H1 (cell line): ENCODE data around the gene CXCL6. TPM values are rescaled to one million over a fixed set of nuclear protein-coding genes. Genes with fewer than 3 reads are reported as not detected.

Source experiments
- CTCF ChIA-PET: fragments of 300-600 bp; sonication (Branson Sonifier 250); formaldehyde crosslinking; loops from one replicate; lab custom pipeline; 2021; ENCODE audit not compliant: partially characterized antibody; lab: Charles Lee
- POLR2A ChIA-PET: fragments of 300-600 bp; sonication (Branson Sonifier 250); formaldehyde crosslinking; loops from one replicate; lab custom pipeline; 2021; ENCODE audit warnings: inconsistent platforms; ENCODE audit not compliant: partially characterized antibody; lab: Charles Lee
- DNase-seq, 2 experiments: peaks; one replicate each; pipeline versions ENCODE4 v3.0.0 to v3.0.0-alpha.2; 2010 to 2022; ENCODE audit warnings: low spot score in 2 of 2, low read depth in 1 of 2, mixed read lengths in 1 of 2
- FAIRE-seq: peaks from 2 replicates; lab custom pipeline; 2011; peaks lifted over from hg19 to GRCh38; lab: Jason Lieb, UNC
- H2AFZ ChIP-seq: 2 replicates; pipeline ENCODE4 v1.8.1; 2012; ENCODE audit warnings: low read length, inconsistent platforms
- H2AK5ac ChIP-seq: 2 replicates; pipeline ENCODE4 v1.6.1; 2013; ENCODE audit warnings: low read depth, low read length
- H2BK120ac ChIP-seq: replicated peaks from 2 replicates; pipeline ENCODE3; 2013; ENCODE audit warnings: low read depth, low read length, inconsistent platforms
- H2BK12ac ChIP-seq: 2 replicates; pipeline ENCODE4 v1.6.1; 2013; ENCODE audit warnings: low read depth, low read length
- H2BK15ac ChIP-seq: 2 replicates; pipeline ENCODE4 v1.6.1; 2013; ENCODE audit warnings: low read length
- H2BK20ac ChIP-seq: 2 replicates; pipeline ENCODE4 v1.6.1; 2013; ENCODE audit warnings: low read length
- H2BK5ac ChIP-seq: 2 replicates; pipeline ENCODE4 v1.6.1; 2013; ENCODE audit warnings: low read depth, low read length
- H3K14ac ChIP-seq: 2 replicates; pipeline ENCODE4 v1.6.1; 2013; ENCODE audit warnings: inconsistent platforms; ENCODE audit not compliant: insufficient read length
- H3K18ac ChIP-seq: 2 replicates; pipeline ENCODE4 v1.6.1; 2013; ENCODE audit warnings: low read length; ENCODE audit errors: extremely low read depth
- H3K23ac ChIP-seq: 2 replicates; pipeline ENCODE4 v1.6.1; 2013; ENCODE audit warnings: inconsistent platforms; ENCODE audit not compliant: insufficient read length
- H3K23me2 ChIP-seq: 2 replicates; pipeline ENCODE4 v1.6.1; 2013; ENCODE audit warnings: low read depth, low read length
- H3K27ac ChIP-seq: 2 replicates; pipeline ENCODE4 v1.6.1; 2011; ENCODE audit warnings: low read depth, low read length, inconsistent platforms
- H3K27me3 ChIP-seq, 4 experiments: replicated peaks in 1 of 4; 1 replicate in 1 of 4; 2 replicates in 3 of 4; pipeline versions ENCODE4 v1.6.1 to v1.8.1; 2011 to 2013; ENCODE audit warnings: low read length in 3 of 4, mild to moderate bottlenecking in 3 of 4, inconsistent platforms in 2 of 4, mixed read lengths in 2 of 4, moderate library complexity in 1 of 4; ENCODE audit not compliant: control insufficient read depth in 3 of 4, insufficient read depth in 3 of 4; ENCODE audit errors: extremely low read depth in 1 of 4
- H3K36me3 ChIP-seq, 4 experiments: 2 replicates each; pipeline versions ENCODE4 v1.6.1 to v1.8.1; 2011 to 2013; ENCODE audit warnings: mild to moderate bottlenecking in 4 of 4, low read length in 3 of 4, moderate library complexity in 2 of 4, control low read depth in 1 of 4, inconsistent platforms in 1 of 4; ENCODE audit not compliant: insufficient read depth in 4 of 4, control insufficient read depth in 2 of 4
- H3K4ac ChIP-seq: replicated peaks from 2 replicates; pipeline ENCODE3; 2013; ENCODE audit warnings: low read length, low read depth, mixed read lengths, inconsistent platforms; ENCODE audit not compliant: insufficient read length
- H3K4me1 ChIP-seq, 4 experiments: replicated peaks in 1 of 4; 1 replicate in 1 of 4; 2 replicates in 3 of 4; pipeline versions ENCODE4 v1.6.1 to v1.8.1; 2011 to 2013; ENCODE audit warnings: low read length in 3 of 4, inconsistent platforms in 2 of 4, mixed read lengths in 1 of 4; ENCODE audit not compliant: insufficient read depth in 4 of 4, control insufficient read depth in 3 of 4
- H3K4me2 ChIP-seq, 2 experiments: 2 replicates each; pipeline versions ENCODE4 v1.6.1 to v1.8.1; 2011 to 2013; ENCODE audit warnings: low read depth in 2 of 2, low read length in 2 of 2, control low read depth in 1 of 2, inconsistent platforms in 1 of 2, mild to moderate bottlenecking in 1 of 2; ENCODE audit not compliant: insufficient read depth in 1 of 2
- H3K4me3 ChIP-seq, 4 experiments: fragments of 200-600, 300-600 bp in 1 of 4; sonication (generic), shearing (Covaris generic), sonication (Bioruptor Twin) in 1 of 4; 2 replicates each; pipeline versions ENCODE4 v1.5.1 to v1.8.1; 2011 to 2016; ENCODE audit warnings: low read length in 4 of 4, low read depth in 3 of 4, control low read depth in 2 of 4, inconsistent platforms in 2 of 4, mild to moderate bottlenecking in 2 of 4, mixed read lengths in 1 of 4, moderate library complexity in 1 of 4; ENCODE audit not compliant: insufficient read depth in 2 of 4; ENCODE audit errors: extremely low read depth in 1 of 4
- H3K56ac ChIP-seq: replicated peaks from 2 replicates; pipeline ENCODE3; 2013; ENCODE audit warnings: low read depth, mild to moderate bottlenecking, mixed read lengths, low read length, inconsistent platforms; ENCODE audit not compliant: insufficient read length
- H3K79me1 ChIP-seq: 2 replicates; pipeline ENCODE4 v1.6.1; 2013; ENCODE audit warnings: low read depth, low read length, control low read depth
- H3K79me2 ChIP-seq, 2 experiments: 2 replicates each; pipeline versions ENCODE4 v1.6.1 to v1.8.1; 2012 to 2013; ENCODE audit warnings: low read length in 2 of 2, mild to moderate bottlenecking in 2 of 2, inconsistent platforms in 1 of 2; ENCODE audit not compliant: insufficient read depth in 2 of 2, control insufficient read depth in 1 of 2
- H3K9ac ChIP-seq, 4 experiments: replicated peaks in 1 of 4; 1 replicate in 1 of 4; 2 replicates in 3 of 4; pipeline versions ENCODE4 v1.6.1 to v1.8.1; 2011 to 2013; ENCODE audit warnings: low read depth in 3 of 4, low read length in 3 of 4, control low read depth in 2 of 4, mild to moderate bottlenecking in 2 of 4, moderate library complexity in 2 of 4, inconsistent platforms in 1 of 4; ENCODE audit errors: extremely low read depth in 1 of 4
- H3K9me3 ChIP-seq, 2 experiments: 2 replicates each; pipeline versions ENCODE4 v1.6.1 to v1.8.1; 2012 to 2013; ENCODE audit warnings: mild to moderate bottlenecking in 2 of 2, moderate library complexity in 2 of 2, control low read depth in 1 of 2, inconsistent platforms in 1 of 2, low read depth in 1 of 2, low read length in 1 of 2, mixed read lengths in 1 of 2; ENCODE audit not compliant: insufficient read depth in 2 of 2
- H4K20me1 ChIP-seq, 2 experiments: replicated peaks in 1 of 2; 2 replicates each; pipeline versions ENCODE3 to v1.8.1; 2011 to 2013; ENCODE audit warnings: inconsistent platforms in 2 of 2, low read length in 2 of 2, mild to moderate bottlenecking in 1 of 2; ENCODE audit not compliant: insufficient read depth in 2 of 2, control insufficient read depth in 1 of 2
- H4K5ac ChIP-seq: 2 replicates; pipeline ENCODE4 v1.6.1; 2013; ENCODE audit warnings: low read length, low read depth, mixed read lengths, inconsistent platforms; ENCODE audit not compliant: insufficient read length
- H4K8ac ChIP-seq: 2 replicates; pipeline ENCODE4 v1.8.0; 2013; ENCODE audit warnings: mild to moderate bottlenecking, moderate library complexity, low read length, inconsistent platforms; ENCODE audit not compliant: insufficient read depth; ENCODE audit errors: extremely low read depth
- H4K91ac ChIP-seq: replicated peaks from 2 replicates; pipeline ENCODE3; 2013; ENCODE audit warnings: low read length, mixed read lengths, inconsistent platforms; ENCODE audit not compliant: insufficient read length
- CTBP2 ChIP-seq: IDR thresholded peaks from 2 replicates; pipeline ENCODE4 v1.7.0; 2011; ENCODE audit warnings: borderline replicate concordance, mild to moderate bottlenecking, moderate library complexity, mixed read lengths, low read length; ENCODE audit not compliant: insufficient read depth, insufficient read length
- E2F6 ChIP-seq: IDR thresholded peaks from 2 replicates; pipeline ENCODE4 v1.6.1; 2012; ENCODE audit warnings: inconsistent platforms
- EP300 ChIP-seq, 2 experiments: IDR thresholded peaks; 1 replicate in 1 of 2; 2 replicates in 1 of 2; pipeline ENCODE4 v1.6.1; 2011 to 2012; ENCODE audit warnings: low read depth in 2 of 2, low read length in 2 of 2, mild to moderate bottlenecking in 2 of 2, borderline replicate concordance in 1 of 2, inconsistent platforms in 1 of 2, moderate library complexity in 1 of 2
- EZH2 ChIP-seq: fragments of 200-600 bp; sonication (generic); IDR thresholded peaks from 2 replicates; pipeline ENCODE4 v1.7.1; 2012; ENCODE audit warnings: low read depth, mild to moderate bottlenecking, moderate library complexity, low read length, inconsistent platforms; ENCODE audit not compliant: severe bottlenecking
- MAFK ChIP-seq: IDR thresholded peaks from 2 replicates; pipeline ENCODE4 v1.6.1; 2012; ENCODE audit warnings: low read depth, mild to moderate bottlenecking, improper control_type of control experiment, low read length
- RBBP5 ChIP-seq: IDR thresholded peaks from 2 replicates; pipeline ENCODE4 v1.7.1; 2012; ENCODE audit warnings: low read depth, mild to moderate bottlenecking, inconsistent platforms, low read length, moderate library complexity, borderline replicate concordance
- SIN3A ChIP-seq, 2 experiments: IDR thresholded peaks in 1 of 2; conservative IDR thresholded peaks in 1 of 2; 2 replicates each; pipeline ENCODE4 v1.6.1; 2011 to 2012; ENCODE audit warnings: low read length in 2 of 2, improper control_type of control experiment in 1 of 2, low read depth in 1 of 2, mild to moderate bottlenecking in 1 of 2
- SRF ChIP-seq: IDR thresholded peaks from 2 replicates; pipeline ENCODE4 v1.6.1; 2011; ENCODE audit warnings: mild to moderate bottlenecking, low read depth, low read length, moderate library complexity
- TAF1 ChIP-seq: IDR thresholded peaks from 2 replicates; pipeline ENCODE4 v1.6.1; 2011; ENCODE audit warnings: mild to moderate bottlenecking, low read depth, low read length
- USF2 ChIP-seq: IDR thresholded peaks from 2 replicates; pipeline ENCODE4 v1.6.1; 2011; ENCODE audit warnings: low read length, improper control_type of control experiment
- WGBS, 2 experiments: shearing (Covaris generic) in 1 of 2; methylation state at CpG; one replicate each; pipeline versions ENCODE4 v1.1.6 to v1.1.7; 2013 to 2015; ENCODE audit warnings: low lambda C conversion rate in 2 of 2, mixed read lengths in 2 of 2, inconsistent platforms in 1 of 2, low coverage in 1 of 2, missing lambda C conversion rate in 1 of 2; ENCODE audit not compliant: insufficient replicate concordance in 2 of 2, insufficient coverage in 1 of 2, insufficient read length in 1 of 2; ENCODE audit errors: extremely low coverage in 1 of 2, missing lambda C conversion rate in 1 of 2; 5-methylcytosine and 5-hydroxymethylcytosine counted together
- polyA plus RNA-seq, 7 experiments: library from polyadenylated mRNA; depleted of rRNA in 3 of 7; stranded (reverse) in 5 of 7; unstranded in 2 of 7; fragments of >200 nt in 5 of 7; fragments of 200-250 nt in 2 of 7; gene quantifications; 1 replicate in 5 of 7; 2 replicates in 1 of 7; 4 replicates in 1 of 7; pipeline versions ENCODE4 v1.2.1 to v1.2.3, GENCODE V29; 2011 to 2013; ENCODE audit warnings: missing spikeins in 2 of 7, mixed read lengths in 2 of 7
- total RNA-seq: library from RNA; stranded (reverse); fragmentation: NEBNext Ultra II Directional; extraction: Animal tissue kit (Norgen Biotek cat#: 25700); gene quantifications from 2 replicates; pipeline ENCODE4 v1.2.1, GENCODE V29; 2021

Gene CXCL6
- total and polyA plus RNA-seq, 2 of the 8 experiments (the other 6 are each of a cell fraction or from before 2014, with no cell fraction given): 6.3 to 8.0 TPM

GRCh38 chr4:73864961-73865360 lies 28.5 kb downstream of the CXCL6 start:
- no peak overlapping the region for H2AK5ac ChIP-seq
- no peaks in the 10 kb centered on the region for H3K79me1 ChIP-seq
- no peaks in the 10 kb centered on the region for H4K20me1 ChIP-seq
- DNase-seq (no peak), FAIRE-seq (no peak)
- no peaks in the 10 kb centered on the region for H3K9me3 ChIP-seq
- H3K18ac ChIP-seq: no peak overlapping the region
- peaks cover 5% of the 10 kb centered on the region; the same call in 1 of the 2 replicates for H3K23me2 ChIP-seq
- no peak overlapping the region for H3K4me3 ChIP-seq
- H3K27ac ChIP-seq: no peak overlapping the region
- no peak overlapping the region for H4K5ac ChIP-seq
- no peak overlapping the region for H2BK12ac ChIP-seq
- no peak overlapping the region for H4K91ac ChIP-seq
- H3K27me3 ChIP-seq: peaks cover 0 to 16% (median 9%) of the 10 kb centered on the region in 4 experiments; a peak in 6 of 7 replicates
- H3K56ac ChIP-seq: no peak overlapping the region
- no peak overlapping the region for H3K4me2 ChIP-seq
- no peaks in the 10 kb centered on the region for H3K79me2 ChIP-seq
- no peak overlapping the region for H2BK120ac ChIP-seq
- H2BK5ac ChIP-seq: no peak overlapping the region
- CTCF ChIA-PET: interaction anchor here (0.7 to 4.3 kb wide), 36 partner anchors 9 to 750 kb away, joined by 3 to 40 read pairs (median 4); partner anchors contain the start of genes CXCL3, CXCL8 and PF4V1
- POLR2A ChIA-PET: interaction anchor here (0.6 kb wide), 1 partner anchor 197 kb away, joined by 3 read pairs; no protein-coding TSS in a partner anchor
- H4K8ac ChIP-seq: no peak overlapping the region
- H2BK15ac ChIP-seq: no peak overlapping the region
- 0 out of 2 replicates have a peak overlapping the region, but pooled peaks have one; percentile 6 for H2AFZ ChIP-seq
- peaks cover 0 to 4% (median 2%) of the 10 kb centered on the region in 4 experiments; a peak in 3 of 7 replicates for H3K4me1 ChIP-seq
- 92% methylated on average over 8 of the region's 8 CpGs; no CpG with 5 or more reads in 1 of the 2 experiments for WGBS, 2 experiments
- no peak overlapping the region for H2BK20ac ChIP-seq
- no peak overlapping the region for H3K4ac ChIP-seq
- no peak overlapping the region for H3K14ac ChIP-seq
- H3K36me3 ChIP-seq: no peaks in the 10 kb centered on the region
- H3K9ac ChIP-seq: no peak overlapping the region
- H3K23ac ChIP-seq: no peak overlapping the region
- TF ChIP-seq RBBP5 (no peak), USF2 (no peak), CTBP2 (no peak), EP300 (IDR thresholded peaks at IDR 0.05; ENCODE audit: borderline replicate concordance in 1 of 2, low read depth in 2 of 2, low read length in 2 of 2) (no peak), E2F6 (no peak), SRF (no peak), MAFK (no peak), TAF1 (no peak), EZH2 (no peak), SIN3A (conservative IDR thresholded peaks at IDR 0.05 in 1 of 2, IDR thresholded peaks at IDR 0.05 in 1 of 2; ENCODE audit: low read depth in 1 of 2, low read length in 2 of 2) (no peak)
